LHCN-M2 (cell line): Measurements from ENCODE around the gene SAA2. TPM values are rescaled to one million over a fixed set of nuclear protein-coding genes. Genes with fewer than 3 reads are reported as not detected.
A peak's percentile ranks its signal among the peaks of the same experiment; 100 is the strongest.
"Not testable (repeated sequence)": the region's sequence is repeated elsewhere in the genome, so short reads cannot be mapped to it uniquely, and the experiment has no call there.

Source experiments
- DNase-seq: peaks from one replicate; pipeline ENCODE4 v3.0.0-alpha.2; 2012; ENCODE audit warnings: low read depth
- total RNA-seq: library from RNA; depleted of rRNA; stranded (reverse); fragments of >200 nt; gene quantifications from 2 replicates; pipeline ENCODE4 v1.2.3, GENCODE V29; 2014

SAA2 gene
- total RNA-seq, 1 experiment from 2014 or later: not detected

DNA sequence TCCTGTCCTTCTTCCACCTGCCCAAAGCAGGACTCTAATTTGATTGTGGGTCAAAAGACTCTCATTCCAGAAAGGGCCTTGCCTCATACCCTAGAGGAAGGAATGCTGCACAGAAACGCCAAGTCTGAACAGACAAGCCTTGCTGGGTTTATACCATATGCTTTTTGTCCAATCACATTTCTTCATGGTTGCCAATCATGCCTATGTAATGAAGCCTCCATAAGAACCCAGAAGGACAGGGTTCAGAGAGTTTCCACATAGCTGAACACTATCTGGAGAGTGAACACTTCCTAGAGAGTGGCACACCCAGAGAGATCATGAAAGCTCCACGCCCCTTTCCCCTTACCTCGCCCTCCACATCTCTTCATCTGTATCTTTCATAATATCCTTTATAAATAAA, 4.8 kb upstream of the SAA2 start:
- DNase-seq: no peak

DNA sequence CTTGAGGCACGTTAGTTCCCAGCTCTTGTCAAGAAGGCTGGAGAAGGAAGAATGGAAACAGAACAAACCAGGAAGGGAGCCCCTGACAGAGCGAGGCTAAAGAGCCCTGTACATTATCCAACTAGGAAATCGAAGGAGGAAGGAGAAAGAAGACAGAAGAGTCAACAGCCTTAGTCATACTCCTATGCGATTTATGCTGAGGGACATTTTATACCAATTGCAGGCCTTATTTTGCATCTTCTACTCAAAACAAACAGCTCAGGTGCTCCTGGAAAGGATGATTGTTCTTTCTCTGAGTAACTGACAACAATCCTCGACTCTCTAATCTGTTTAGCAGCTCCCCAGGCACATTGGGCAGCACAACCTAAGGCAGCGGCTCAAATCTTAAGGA, 1.3 kb downstream of the SAA2 start:
- not testable (repeated sequence) for DNase-seq

DNA sequence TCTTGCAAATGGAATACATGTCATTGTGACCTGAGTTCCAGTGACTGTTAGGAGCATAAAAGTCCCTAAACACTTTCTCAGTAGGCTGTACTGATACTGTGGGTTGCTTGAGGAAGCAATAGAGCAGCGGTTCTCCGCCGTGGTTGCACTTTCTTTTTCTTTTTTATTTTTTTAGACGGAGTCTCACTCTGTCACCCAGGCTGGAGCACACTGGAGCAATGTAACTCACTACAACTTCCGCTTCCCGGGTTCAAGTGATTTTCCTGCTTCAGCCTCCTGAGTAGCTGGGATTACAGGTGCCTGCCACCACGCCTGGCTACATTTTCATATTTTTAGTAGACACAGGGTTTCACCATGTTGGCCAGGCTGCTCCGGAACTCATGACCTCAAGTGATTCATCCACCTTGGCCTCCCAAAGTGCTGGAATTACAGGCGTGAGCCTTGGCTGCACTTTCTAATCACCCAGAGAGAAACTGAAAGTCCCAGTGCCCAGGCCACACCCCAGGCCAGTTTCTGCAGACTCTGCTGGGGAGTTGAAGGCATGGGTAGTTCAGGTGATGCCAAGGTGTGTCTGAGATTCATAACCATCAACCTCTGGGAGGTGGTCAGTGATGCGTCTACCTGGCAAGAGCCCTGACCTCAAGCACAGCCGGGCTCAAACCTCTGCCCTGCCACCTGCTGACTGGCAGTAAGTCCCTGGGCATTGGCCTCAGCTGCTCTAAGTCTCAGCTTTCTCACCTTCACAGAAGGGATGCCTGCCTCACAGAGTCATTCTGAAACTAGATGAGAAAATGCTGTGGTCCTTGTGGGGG, 1.9 kb downstream of the SAA2 start:
- DNase-seq: not testable (repeated sequence)

- no peak for DNase-seq
Measured at GRCh38 chr11:18245396-18245795, 3.1 kb downstream of the SAA2 start.

- peak; percentile 60 for DNase-seq
Measured at GRCh38 chr11:18243783-18244362, 4.6 kb downstream of the SAA2 start.

DNA sequence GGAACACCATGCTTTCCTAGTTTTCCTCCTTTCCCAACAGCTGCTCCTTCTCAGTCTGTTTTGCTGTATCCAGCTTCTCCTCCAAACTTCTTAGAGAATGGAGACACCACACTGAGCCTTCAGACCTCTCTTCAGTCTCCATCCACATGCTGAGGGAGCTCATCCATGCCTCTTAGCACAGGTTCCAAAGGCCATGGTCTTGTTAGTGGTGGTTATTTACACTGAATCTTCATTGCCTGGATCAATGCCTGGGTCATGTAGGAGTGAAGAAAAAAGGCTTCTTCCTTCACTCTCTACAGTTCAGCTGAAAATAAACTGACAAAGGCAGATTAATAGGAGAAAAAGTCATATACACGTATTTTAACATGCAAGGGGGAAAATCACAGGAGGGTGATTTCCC, 8.8 kb downstream of the SAA2 start:
- DNase-seq: no peak

DNA sequence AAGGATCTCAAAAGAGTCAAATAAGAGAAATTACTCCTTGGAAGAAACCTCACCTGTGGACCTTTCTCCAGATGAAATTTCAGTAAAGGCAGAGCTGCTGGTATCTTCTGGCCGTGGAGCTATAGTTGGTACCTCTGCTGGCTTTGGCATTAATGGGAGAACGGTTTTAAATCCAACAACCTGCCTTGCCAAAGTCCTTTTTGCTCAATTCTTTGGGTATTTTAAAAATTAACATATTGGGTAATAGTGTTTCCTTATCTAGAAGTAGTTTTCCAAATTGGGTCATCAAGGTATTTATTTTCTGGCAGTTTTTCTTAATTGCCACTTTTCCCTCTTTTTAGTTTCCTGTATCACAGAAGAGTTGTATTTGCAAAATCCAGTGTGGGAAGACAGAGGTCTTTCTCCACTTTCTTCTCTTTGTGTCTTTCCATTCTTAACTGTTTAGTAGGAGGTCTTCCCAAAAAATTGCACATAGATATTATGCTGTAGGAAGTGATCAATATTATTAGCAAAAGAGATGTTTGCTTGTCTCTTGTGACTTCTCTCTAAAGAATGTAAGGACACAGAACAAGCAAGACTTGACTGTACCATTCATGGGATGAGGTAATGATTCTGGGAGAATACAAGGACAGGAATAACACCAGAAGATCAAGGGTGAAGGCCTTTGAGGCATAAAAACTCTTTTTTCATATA, 11.7 kb downstream of the SAA2 start, which contains the start of gene SAA4:
SAA4 (minus strand) TSS at position 139 of the 693 bp plus-strand sequence. CDS start 876 bp downstream, outside the sequence.
- DNase-seq: no peak

DNA sequence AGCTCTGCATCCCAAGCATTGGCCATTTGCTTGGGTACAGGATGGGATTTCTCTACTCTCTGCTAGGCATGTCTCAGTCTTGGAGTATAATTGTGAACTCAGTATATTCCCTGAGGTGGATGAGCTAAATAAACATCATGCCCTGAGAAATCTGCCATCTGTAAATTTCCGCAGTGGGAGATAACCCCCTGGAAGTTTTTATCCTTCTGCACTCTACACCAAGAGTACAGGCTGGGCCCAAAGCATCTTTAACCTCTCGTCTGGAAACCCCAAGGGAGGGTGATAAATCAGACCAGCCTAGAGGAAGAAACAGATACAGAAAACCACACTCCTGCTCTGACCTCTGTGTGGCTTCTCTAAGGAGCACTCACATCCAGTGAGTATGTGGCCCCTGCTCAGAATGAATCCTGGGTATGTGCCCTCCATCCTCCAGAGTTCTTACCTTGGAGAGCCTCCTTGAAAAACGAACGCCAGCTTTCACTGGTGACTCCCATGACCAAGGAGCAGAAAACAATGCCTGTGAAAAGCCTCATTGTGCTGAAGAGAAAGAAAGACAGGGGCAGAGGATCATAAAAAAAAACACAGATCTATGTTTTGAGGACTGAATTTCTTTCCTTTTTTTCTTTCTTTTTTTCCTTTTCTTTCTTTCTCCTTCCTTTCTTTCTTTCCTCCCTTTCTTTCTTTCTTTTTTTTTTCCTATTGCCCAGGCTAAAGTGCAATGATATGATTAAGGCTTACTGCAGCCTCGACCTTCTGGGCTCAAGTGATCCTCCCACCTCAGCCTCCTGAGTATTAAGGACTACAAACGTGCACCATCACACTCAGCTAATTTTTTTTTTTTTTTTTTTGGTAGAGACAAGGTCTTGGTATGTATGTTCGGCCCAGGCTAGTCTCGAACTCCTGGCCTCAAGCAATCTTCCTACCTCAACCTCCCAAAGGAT, 12.8 kb downstream of the SAA2 start:
- DNase-seq: peak; percentile 19

DNA sequence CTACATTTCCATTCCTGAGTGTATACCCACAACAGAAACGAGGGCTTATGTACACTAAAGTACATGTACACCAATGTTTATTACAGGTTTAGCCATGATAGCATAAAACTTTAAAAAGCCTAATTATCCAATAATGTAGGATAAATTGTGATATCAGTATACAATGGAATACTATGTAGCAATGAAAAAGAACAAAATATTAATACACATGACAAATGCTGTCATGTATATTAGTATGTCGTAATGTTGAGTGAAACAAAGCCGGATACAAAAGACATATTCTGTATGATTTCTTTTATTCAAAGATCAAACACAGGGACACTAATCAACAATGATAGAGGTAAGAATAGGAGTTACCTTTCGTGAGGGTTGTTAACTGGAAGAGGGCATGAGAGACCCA, 14.6 kb downstream of the SAA2 start:
- no peak for DNase-seq

- no peak for DNase-seq
Measured at GRCh38 chr11:18230859-18231258, 17.6 kb downstream of the SAA2 start.

GRCh38 chr11:18229501-18229900, 19.0 kb downstream of the SAA2 start:
- DNase-seq: no peak

DNA sequence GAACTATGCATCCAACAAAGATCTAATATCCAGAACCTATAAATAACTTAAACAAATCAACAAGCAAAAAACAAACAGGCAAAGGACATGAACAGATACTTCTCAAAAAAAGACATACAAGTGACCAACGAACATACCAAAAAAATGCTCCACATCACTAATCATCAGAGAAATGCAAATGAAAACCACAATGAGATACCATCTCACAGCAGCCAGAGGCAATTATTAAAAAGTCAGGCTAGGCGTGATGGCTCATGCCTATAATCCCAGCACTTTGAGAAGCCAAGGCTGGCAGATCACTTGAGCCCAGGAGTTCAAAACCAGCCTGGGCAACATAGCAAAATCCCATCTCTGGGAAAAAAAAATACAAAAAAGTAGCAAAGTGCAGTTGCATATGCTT, 22.6 kb downstream of the SAA2 start:
- DNase-seq: no peak

- DNase-seq: no peak
Measured at GRCh38 chr11:18223591-18224387, 24.7 kb downstream of the SAA2 start.

DNA sequence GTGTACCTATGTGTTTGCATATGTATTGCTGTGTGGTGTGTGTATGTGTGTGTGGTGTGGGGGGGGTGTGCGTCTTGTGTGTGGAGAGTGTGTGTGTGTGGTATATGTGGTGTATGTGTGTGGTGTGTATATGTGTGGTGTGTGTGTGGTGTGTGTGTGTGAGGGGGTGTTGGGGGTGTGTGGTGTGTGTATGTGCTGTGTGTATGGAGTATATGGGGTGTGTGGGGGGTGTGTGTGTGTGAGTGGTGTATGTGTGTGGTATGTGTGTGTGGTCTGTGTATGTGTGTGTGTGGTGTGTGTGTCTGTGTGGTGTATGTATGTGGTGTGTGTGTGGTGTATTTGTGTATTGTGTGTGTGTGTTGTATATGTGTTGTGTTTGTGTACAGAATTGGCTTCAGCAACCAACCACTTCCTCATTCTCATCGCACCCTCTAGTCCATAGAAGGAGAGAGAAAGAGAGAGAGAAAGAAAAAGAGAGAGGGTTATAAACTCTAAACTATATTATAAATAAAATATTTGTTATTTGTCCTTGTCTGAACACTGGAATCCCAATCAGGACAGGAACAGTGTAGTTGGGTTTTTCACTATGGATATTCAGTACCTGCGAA, 25.6 kb downstream of the SAA2 start:
- no peak for DNase-seq

DNA sequence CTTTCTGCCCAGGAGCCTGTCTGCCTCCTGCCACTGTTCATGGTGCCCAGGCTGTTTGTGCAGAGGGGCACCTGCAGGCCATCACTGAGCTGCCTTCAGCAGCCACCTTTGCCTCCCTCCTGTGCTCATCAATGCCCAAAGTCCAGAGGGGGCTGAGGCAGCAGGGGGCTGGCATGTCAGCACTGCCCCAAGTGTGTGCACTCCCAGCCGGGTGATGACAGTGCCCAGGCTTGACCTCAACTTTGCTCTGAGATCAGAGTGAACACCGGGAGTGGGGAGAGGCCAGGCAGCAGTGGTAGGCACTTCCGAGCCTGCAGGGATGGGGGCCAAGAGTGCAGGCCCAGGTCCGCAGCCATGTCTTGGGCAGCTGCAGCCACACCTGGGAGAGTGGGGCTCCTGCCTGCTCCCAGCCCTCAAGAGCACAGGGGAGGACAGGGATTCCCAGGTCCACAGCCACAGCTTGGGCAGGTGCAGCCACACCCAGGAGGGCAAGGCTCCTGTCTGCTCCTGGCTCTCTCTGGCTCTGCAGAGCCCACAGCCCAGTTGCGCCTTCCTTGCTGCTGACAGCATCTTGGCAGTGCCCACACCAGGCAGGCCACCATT, 27.1 kb downstream of the SAA2 start:
- no peak for DNase-seq

- DNase-seq: no peak
Measured at GRCh38 chr11:18209058-18209457, 39.4 kb downstream of the SAA2 start.

GRCh38 chr11:18204771-18205170, 43.7 kb downstream of the SAA2 start:
- DNase-seq: no peak

DNA sequence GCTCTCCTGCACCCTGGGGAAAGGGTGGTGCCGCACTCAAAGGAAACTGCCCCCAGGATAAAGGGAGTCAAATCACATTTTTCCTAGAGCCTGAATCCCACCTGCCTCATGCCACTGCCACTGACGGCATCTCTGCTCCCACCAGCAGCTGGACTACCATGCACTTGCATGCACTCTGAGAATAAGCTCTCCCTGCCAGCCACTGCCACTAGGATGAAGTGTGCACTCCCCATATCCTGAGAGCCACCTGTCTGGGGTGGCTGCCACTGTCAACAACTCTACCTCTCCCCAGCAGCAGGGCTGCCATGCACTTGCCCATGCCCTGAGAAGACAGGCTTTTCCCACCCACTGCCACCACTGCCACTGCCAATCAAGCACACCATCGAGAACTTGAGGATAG, 44.2 kb downstream of the SAA2 start:
- DNase-seq: no peak

GRCh38 chr11:18203723-18204122, 44.7 kb downstream of the SAA2 start:
- DNase-seq: peak; percentile 26

GRCh38 chr11:18197738-18198137, 50.7 kb downstream of the SAA2 start:
- DNase-seq: not testable (repeated sequence)
